ENCODE results near the gene PDLIM5. TPM values are rescaled to one million over a fixed set of nuclear protein-coding genes. Genes with fewer than 3 reads are reported as not detected.

PDLIM5 gene
- total RNA-seq, 1 experiment from 2014 or later: 58.0 TPM

GRCh38 chr4:94414907-94415306, 36.8 kb upstream of the PDLIM5 start:
- DNase-seq: no peak
- H3K23me2 ChIP-seq (ENCODE audit: insufficient read length, low read depth, low read length, poor library complexity, severe bottlenecking): no peaks in the 10 kb centered on the region
- H2AK5ac ChIP-seq (ENCODE audit: insufficient read length, low read length): no peak overlapping the region
- H4K91ac ChIP-seq (ENCODE audit: insufficient read length, low read depth, low read length): no peak overlapping the region
- WGBS (ENCODE audit: extremely low coverage, insufficient read length, low lambda C conversion rate): no CpG with 5 or more reads among the region's 1 CpG
- H3K56ac ChIP-seq (ENCODE audit: insufficient read length, low read depth, low read length): no peak overlapping the region
- no peaks in the 10 kb centered on the region for H3K79me1 ChIP-seq (ENCODE audit: insufficient read depth, low read depth, low read length, poor library complexity, severe bottlenecking)
- no peaks in the 10 kb centered on the region for H3K79me2 ChIP-seq (ENCODE audit: insufficient read depth, low read length)
- no peaks in the 10 kb centered on the region for H3K9me3 ChIP-seq (ENCODE audit: control insufficient read depth, low read depth, low read length)
- H3K4ac ChIP-seq (ENCODE audit: low read depth, low read length): no peak overlapping the region
- H3K18ac ChIP-seq (ENCODE audit: insufficient read length, low read depth, low read length): no peak overlapping the region
- H2BK20ac ChIP-seq (ENCODE audit: low read depth, low read length, poor library complexity, severe bottlenecking): no peak overlapping the region
- no peak overlapping the region for H3K9ac ChIP-seq (ENCODE audit: extremely low read depth, insufficient read length, low read length)
- H3K23ac ChIP-seq (ENCODE audit: insufficient read length, low read depth, low read length): no peak overlapping the region
- Mint-ChIP-seq H3K4me3 (no peak overlapping the region), H3K36me3 (ENCODE audit: insufficient read depth in 1 of 3, low read depth in 3 of 3) (peaks cover 0 to 4% (median 0%) of the 10 kb centered on the region in 3 experiments; a peak in 3 of 7 replicates), H3K27me3 (ENCODE audit: low read depth) (no peaks in the 10 kb centered on the region), H3K9me3 (peaks cover 0 to 6% of the 10 kb centered on the region in 2 experiments; a peak in 2 of 5 replicates), H3K27ac (no peak overlapping the region), H3K4me1 (peaks cover 19 to 29% of the 10 kb centered on the region in 2 experiments)
- H2AFZ ChIP-seq (ENCODE audit: low read length): no peak overlapping the region
- TF ChIP-seq CTCF (conservative IDR thresholded peaks at IDR 0.05): no peak
- no peaks in the 10 kb centered on the region; the same call in 1 of the 2 replicates for H3K4me1 ChIP-seq (ENCODE audit: insufficient read depth, low read length)
- no peak overlapping the region for H2BK15ac ChIP-seq (ENCODE audit: low read depth, low read length)
- no peaks in the 10 kb centered on the region for H4K20me1 ChIP-seq (ENCODE audit: control insufficient read depth, insufficient read depth, insufficient read length)
- no peak overlapping the region for H3K14ac ChIP-seq (ENCODE audit: insufficient read depth, low read length)
- H3K4me2 ChIP-seq (ENCODE audit: insufficient read depth, insufficient read length, low read length): no peak overlapping the region
- H2BK12ac ChIP-seq (ENCODE audit: insufficient read length, low read depth, low read length): no peak overlapping the region
- H3K27ac ChIP-seq (ENCODE audit: insufficient read length, low read depth, low read length): no peak overlapping the region
- H4K5ac ChIP-seq (ENCODE audit: insufficient read length, low read depth, low read length): no peak overlapping the region
- no peak overlapping the region for H2BK5ac ChIP-seq (ENCODE audit: insufficient read length, low read length)
- no peak overlapping the region for H2BK120ac ChIP-seq (ENCODE audit: low read depth, low read length, poor library complexity, severe bottlenecking)
- no peak overlapping the region for H3T11ph ChIP-seq (ENCODE audit: low read length)
- H4K8ac ChIP-seq (replicated peaks; ENCODE audit: insufficient read length, low read depth, low read length): no peak overlapping the region
- no peaks in the 10 kb centered on the region for H3K27me3 ChIP-seq (ENCODE audit: insufficient read depth, low read length)

Data from H9 (cell line).